ENCODE measurements around the gene ASPDH.
"Not testable (repeated sequence)": the region's sequence is repeated elsewhere in the genome, so short reads cannot be mapped to it uniquely, and the experiment has no call there.

GRCh38 chr19:50473336-50473735 lies 40.4 kb downstream of the ASPDH start:
- not testable (repeated sequence) for TF ChIP-seq POLR2AphosphoS5 (IDR thresholded peaks at IDR 0.05; ENCODE audit: low read depth, low read length); POLR2A (IDR thresholded peaks at IDR 0.05; ENCODE audit: low read depth, low read length); TAF1 (IDR thresholded peaks at IDR 0.05; ENCODE audit: borderline replicate concordance, low read depth, low read length)
